GM18873 (cell line): ENCODE data around the gene ELOF1.
"Not testable (repeated sequence)": the region's sequence is repeated elsewhere in the genome, so short reads cannot be mapped to it uniquely, and the experiment has no call there.

ENCODE experiments used
- ATAC-seq: cut with Tn5 transposase; IDR thresholded peaks from one replicate; pipeline ENCODE4 v1.9.1; 2021; ENCODE audit warnings: mild to moderate bottlenecking, moderate library complexity, moderate number of reproducible peaks; ENCODE audit not compliant: unreplicated experiment, low FRiP score

ELOF1 gene

DNA sequence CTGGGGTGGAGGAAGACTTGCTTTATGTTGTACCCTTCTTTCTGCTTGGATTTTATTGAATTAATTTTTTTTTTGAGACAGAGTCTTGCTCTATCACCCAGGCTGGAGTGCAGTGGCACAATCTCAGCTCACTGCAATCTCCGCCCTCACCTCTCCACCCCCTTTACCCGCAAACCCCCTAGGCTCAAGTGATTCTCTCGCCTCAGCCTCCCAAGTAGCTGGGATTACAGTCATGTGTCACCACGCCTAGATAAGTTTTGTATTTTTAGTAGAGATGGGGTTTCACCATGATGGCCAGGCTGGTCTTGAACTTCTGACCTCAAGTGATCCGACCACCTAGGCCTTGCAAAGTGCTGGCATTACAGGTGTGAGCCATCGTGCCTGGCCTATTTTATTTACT, 14.3 kb upstream of the ELOF1 start:
- ATAC-seq: not testable (repeated sequence)

- ATAC-seq: no peak
These were observed 11.0 kb upstream of the ELOF1 start for GRCh38 chr19:11570039-11570462.

GRCh38 chr19:11566164-11566563, 7.1 kb upstream of the ELOF1 start:
- no peak for ATAC-seq

GRCh38 chr19:11565649-11565980, 6.6 kb upstream of the ELOF1 start:
- not testable (repeated sequence) for ATAC-seq

DNA sequence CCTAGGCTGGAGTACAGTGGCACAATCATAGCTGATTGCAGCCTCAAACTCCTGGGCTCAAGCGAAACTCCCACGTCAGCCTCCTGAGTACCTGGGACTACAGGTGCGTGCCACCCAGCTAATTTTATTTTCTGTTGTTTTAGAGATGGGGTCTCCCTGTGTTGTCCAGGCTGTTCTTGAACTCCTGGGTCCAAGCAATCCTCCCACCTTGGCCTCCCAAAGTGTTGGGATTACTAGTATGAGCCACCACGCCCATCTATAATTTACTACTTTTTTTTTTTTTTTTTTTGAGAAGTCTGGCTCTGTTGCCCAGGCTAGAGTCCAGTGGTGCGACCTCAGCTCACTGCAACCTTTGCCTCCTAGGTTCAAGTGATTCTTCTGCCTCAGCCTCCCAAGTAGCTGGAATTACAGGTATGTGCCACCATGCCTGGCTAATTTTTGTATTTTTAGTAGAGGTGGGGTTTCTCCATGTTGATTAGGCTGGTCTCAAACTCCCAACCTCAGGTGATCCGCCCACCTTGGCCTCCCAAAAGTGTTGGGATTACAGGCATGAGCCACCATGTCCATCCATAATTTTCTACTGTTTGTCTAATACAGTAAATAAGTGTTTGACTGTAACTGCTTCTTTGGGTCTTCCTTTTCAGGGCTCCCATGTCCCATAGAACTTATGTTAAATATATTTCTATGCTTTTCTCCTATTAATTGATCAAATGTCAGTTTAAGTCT, 5.2 kb upstream of the ELOF1 start:
- not testable (repeated sequence) for ATAC-seq

- ATAC-seq: no peak
These were observed 4.5 kb upstream of the ELOF1 start for GRCh38 chr19:11563532-11563931.

GRCh38 chr19:11560404-11561051, 1.5 kb upstream of the ELOF1 start:
- no peak for ATAC-seq

- ATAC-seq: no peak
These were observed 2.2 kb downstream of the ELOF1 start for GRCh38 chr19:11556634-11557420.

- ATAC-seq: no peak
These were observed 3.8 kb downstream of the ELOF1 start for GRCh38 chr19:11555246-11555645.

GRCh38 chr19:11554160-11554559, 4.9 kb downstream of the ELOF1 start:
- ATAC-seq: no peak

- no peak for ATAC-seq
These were observed 6.2 kb downstream of the ELOF1 start for GRCh38 chr19:11552666-11553372.

GRCh38 chr19:11551603-11552235, 7.3 kb downstream of the ELOF1 start:
- no peak for ATAC-seq

DNA sequence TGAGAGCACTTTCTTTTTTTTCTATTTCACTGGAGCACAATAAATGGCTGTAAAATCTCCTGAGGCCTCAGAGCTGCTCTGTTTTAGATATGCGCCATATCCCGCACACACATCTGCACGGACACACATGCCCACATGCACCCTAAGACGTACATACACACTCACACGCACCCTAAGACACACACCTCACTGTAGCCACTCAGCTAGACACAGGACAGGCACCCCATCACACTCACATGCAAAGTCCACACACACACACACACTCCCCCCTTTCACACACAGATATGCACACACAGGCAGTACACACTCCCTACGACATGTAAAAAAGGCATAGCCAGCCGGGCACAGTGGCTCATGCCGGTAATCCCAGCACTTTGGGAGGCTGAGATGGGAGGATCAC, 8.8 kb downstream of the ELOF1 start:
- ATAC-seq: no peak

- no peak for ATAC-seq
These were observed 9.6 kb downstream of the ELOF1 start for GRCh38 chr19:11549386-11549953.

DNA sequence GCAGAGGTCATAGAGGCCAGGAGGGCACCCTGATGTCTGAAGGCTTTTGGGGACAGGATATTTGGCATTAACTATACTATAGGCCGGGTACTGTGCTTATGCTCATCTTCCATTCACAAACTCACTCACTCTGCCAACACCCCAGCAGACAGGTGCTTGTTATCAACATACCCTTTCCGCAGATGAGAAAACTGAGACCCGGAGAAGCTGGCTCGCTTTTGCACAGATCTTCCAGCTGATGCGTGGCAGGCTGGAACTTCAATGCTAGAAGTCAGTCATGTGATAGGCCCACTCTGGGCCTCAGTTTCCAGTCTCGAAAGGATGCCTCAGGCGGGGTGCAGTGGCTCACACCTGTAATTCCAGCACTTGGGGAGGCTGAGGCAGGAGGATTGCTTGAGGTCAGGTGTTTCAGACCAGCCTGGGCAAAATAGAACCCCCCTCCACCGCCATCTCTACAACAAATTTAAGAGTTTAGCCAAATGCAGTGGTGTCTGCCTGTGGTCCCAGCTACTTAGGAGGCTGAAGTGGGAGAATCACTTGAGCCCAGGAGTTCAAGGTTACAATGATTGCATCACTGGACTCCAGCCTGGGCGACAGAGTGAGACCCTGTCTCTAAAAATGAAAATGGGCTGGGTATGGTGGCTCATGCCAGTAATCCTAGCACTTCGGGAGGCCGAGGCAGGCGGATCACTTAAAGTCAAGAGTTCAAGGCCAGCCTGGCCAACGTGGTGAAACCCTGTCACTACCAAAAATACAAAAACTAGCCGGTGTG, 10.9 kb downstream of the ELOF1 start:
- no peak for ATAC-seq

GRCh38 chr19:11541238-11541637, 17.8 kb downstream of the ELOF1 start:
- ATAC-seq: no peak

GRCh38 chr19:11540645-11541044, 18.4 kb downstream of the ELOF1 start:
- ATAC-seq: no peak

DNA sequence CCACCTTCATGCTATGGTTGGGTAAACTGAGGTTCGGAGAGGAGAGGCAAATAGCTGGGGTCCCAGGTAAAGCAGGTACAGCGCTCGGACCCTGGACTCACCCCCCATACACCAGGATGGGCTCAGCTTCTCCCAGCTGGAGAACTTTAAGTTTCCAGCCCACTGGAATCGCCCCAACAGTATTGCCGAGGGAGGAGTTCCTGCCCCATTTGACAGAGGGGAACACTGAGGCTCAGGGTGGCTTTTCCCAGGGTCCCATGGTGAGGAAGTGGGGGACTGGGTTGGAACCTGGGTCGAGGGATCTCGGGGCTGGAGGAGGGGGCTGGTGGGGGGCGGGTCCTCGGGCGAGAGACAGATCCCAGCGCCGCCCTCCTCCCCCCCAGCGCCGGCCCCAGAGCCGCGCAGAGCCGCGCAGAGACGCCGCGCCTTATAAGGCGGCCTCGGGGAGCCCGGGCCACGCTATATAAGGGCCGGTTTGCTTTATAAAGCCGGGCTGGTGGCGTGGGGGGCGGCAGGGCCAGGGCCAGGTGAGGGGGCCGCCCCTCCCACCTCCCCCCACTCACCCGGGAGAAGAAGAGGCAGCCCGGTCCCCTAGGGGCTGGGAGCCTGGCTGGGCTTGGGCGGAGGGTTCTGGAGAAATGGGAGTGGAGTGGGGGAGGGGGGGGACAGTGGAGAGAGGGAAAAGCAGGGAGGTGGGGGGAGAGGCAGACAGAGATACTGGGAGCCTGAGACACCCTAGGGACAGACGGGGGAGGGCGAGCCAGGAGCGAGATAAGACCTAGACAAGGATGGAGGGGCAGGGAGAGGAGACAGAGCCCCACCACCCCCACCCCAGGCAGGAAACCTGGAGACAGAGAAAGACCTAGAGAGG, 19.3 kb downstream of the ELOF1 start:
- ATAC-seq: no peak
